GM21381 (cell line): ENCODE measurements around the gene OR2T6.
"Not testable (repeated sequence)": the region's sequence is repeated elsewhere in the genome, so short reads cannot be mapped to it uniquely, and the experiment has no call there.

Source experiments
- ATAC-seq: cut with Tn5 transposase; IDR thresholded peaks from one replicate; pipeline ENCODE4 v1.9.1; 2021; ENCODE audit warnings: mild to moderate bottlenecking, moderate library complexity; ENCODE audit not compliant: unreplicated experiment

OR2T6 gene

DNA sequence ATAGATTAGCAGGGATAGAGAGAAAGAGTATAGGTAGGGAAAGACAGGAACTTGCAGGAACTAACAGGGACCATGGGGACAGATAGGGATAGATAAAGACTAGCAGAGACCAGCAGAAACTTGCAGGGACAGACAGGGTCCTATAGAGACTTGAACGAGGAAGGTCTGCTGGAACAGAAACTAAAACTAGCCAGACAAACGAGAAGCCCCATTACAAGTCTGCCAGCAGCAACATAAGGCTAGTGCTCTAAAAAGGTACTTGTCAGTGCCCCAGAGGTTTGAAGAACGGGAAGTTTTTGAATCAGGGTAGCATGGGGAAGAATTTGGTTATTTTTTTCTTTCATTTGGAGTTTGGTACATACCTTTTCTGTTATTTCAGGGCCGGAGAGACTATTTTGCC is 56.7 kb downstream of the OR2T6 start:
- ATAC-seq: peak; percentile 38

DNA sequence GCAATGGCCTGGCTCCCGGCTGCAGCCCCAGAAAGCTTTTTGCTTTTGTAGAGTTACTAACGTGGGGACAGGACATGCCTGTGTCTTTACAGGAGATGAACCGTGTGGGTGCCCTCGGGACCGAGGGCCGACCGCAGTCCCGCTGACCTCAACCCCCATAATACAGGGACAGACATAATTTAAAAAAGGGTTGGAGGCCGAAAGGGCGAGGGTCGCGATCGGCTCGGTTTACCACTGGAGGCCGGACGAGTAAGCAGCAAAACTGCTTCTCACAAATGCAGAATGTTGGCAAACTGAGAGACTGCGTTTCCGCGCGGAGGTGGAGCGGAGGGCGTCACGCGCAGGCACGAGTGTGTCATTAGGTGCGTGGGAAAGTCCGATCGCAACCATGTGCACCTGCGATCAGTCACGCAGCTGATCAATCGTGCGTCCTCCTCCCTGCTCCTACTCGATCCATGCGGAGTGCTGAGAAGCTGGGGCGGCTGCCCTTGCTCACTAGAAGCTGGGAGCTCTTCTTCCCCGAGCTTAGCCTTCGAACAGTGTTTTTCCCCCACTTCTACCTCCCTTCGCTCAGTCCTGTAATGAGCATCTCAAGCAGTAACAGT is 58.4 kb downstream of the OR2T6 start:
- ATAC-seq: not testable (repeated sequence)

DNA sequence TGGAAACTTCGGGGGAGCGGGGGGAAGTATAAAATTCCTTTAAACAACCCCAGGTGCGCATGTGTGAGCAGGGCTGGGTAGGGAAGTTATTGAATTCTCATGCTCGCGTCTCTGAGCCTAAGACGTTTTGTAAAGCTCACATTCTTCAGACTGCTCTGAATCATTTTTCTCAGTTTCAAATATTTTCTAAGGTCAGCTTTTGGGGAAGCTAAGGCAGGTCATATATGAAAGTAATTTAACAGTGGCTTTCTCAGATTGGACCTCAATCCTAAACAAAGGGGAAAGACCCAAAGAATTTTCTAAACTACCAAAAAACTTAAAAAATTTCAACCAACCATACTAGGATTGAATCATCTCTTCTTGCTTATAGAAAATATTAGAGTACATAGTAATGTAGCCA is 59.4 kb downstream of the OR2T6 start:
- ATAC-seq: not testable (repeated sequence)

DNA sequence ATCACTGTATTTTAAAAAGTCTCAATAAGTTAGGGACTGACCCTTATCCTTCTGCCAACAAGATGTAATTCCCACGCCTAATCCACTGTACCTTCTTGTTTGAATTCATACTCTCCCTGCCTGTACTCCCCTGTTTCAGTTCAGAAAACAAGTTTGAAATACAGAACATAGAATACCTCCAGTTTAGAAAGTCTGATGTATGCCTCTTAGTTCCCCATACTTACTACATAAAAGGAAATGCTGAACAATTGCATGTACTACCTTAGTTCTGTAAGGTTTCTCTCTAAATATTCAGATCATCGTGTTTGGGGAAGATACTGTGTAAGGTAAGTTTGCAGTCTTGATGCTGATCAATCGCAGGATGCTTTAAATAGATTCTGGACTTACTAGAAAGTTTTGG is 60.8 kb downstream of the OR2T6 start:
- not testable (repeated sequence) for ATAC-seq

DNA sequence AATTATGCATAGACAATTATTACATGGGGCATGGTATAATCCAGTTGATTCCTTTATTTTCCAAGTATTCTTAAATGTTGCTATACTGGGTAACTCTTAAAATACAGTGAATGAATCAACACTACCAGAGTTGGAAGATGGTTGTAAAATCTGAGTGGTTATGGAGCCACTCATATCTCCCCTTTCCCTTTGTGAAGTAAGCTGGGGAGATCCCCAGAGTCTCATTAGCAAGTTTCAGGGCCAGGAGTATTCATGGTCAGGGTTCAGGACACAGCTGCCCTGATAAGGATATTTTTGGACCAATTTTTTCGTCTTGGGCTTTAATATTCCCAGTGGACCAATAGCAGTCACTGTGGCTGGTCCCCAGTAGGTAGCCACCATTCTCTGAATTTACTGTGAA is 63.1 kb downstream of the OR2T6 start:
- not testable (repeated sequence) for ATAC-seq

DNA sequence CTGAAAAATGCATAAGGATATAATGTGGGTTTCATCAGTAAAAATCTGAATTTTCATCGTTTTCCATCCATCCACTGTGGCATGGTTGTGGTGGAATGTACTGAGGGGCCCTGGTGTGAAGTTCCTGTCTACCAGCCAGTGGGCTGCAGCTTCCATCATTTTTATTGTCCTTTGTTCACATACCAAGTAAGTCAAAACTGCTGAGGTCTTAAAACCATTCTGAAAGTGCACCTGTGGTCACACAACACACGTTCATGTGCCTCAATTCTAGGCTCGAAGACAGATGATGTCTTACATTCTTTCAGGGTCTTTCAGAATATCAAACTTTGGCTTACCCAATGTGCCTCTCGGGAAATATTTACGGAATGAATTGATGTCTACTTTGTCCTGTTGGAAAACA is 63.7 kb downstream of the OR2T6 start:
- ATAC-seq: not testable (repeated sequence)
